Skin epidermis (tissue), 12 donors: ENCODE measurements around the gene GLRX3.
"Not testable (repeated sequence)": the region's sequence is repeated elsewhere in the genome, so short reads cannot be mapped to it uniquely, and the experiment has no call there.

Experiments used
- H3K27ac ChIP-seq, 21 experiments: fragments of 200-600 bp; sonication (generic) in 11 of 21; one replicate each; pipeline ENCODE4 v1.5.0; 2020; ENCODE audit warnings: mild to moderate bottlenecking in 3 of 21, inconsistent platforms in 2 of 21, moderate library complexity in 2 of 21
- H3K4me3 ChIP-seq, 7 experiments: fragments of 200-600 bp; sonication (generic) in 2 of 7; one replicate each; pipeline ENCODE4 v1.5.0; 2020; ENCODE audit warnings: inconsistent platforms in 2 of 7, mild to moderate bottlenecking in 2 of 7, moderate library complexity in 1 of 7

Gene GLRX3

DNA sequence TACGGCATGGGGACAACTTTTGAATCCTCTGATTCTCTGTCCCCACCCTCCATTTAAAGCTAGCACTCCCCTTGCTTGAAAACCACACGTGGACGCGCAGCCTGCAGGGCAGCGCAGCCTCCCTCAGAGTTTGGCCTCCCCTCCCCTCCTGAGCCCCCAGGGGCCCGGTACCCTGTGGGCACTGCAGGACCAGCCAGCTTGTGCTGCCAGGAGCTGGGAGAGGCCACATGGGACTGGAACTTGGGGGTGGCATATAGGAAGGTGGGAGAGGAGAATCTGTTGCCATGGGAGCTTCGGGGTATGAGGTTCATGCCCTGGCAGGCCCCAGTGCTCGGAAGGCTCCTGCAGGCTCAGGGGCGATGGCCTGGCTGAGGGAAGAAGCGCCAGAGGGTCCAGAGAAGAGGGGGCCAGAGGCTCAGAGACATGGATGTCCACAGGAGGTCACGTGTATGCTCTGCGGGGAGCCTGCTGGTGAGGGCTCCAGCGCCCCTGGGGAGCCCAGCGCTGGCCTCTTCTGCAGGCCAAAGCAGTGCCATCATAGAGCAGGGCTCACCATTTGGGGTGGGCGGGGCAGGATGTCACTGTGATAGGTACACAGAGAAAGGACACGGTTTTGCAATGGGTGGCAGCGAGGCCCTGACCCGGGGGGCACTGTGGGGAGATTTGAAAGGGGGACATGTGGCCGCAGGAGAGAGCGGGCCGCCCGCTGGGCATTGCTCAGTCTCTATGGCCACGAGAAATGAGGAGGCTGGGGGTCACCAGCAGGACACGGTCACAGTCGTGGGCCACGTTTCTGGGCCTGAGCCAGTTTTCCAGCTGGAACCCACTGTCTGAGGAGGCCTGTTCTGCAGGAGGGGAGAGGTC, 64.2 kb downstream of the GLRX3 start:
- Histone ChIP-seq H3K27ac (no peak overlapping the region), H3K4me3 (no peak overlapping the region)

GRCh38 chr10:130201043-130201380, 64.8 kb downstream of the GLRX3 start:
- H3K4me3 ChIP-seq, result no peak overlapping the region
- no peak overlapping the region for H3K27ac ChIP-seq

GRCh38 chr10:130202150-130202549, 66.0 kb downstream of the GLRX3 start:
- H3K4me3 ChIP-seq, H3K27ac ChIP-seq: not testable (repeated sequence)

DNA sequence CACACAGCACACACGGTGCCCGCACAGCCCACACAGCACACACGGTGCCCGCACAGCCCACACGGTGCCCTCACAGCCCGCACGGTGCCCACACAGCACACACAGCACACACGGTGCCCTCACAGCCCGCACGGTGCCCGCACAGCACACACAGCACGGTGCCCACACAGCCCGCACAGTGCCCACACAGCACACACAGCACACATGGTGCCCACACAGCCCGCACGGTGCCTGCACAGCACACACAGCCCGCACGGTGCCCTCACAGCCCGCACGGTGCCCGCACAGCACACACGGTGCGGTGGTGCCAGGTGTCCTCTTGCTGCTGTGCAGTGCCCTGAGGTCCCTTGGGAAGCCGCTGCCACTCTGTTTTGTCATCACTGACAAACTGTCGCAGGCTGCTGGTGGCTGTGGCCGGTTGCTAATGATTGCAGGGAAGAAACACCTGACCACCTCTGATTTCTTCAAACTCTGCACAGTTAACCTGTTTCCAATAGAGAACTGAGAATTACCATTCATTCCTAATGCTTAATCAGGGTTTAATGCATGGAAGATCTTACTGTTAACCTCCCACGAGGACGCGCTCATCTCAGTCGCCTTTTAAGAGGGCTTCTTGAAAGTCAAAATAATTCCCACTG, 66.9 kb downstream of the GLRX3 start:
- Histone ChIP-seq H3K4me3 (no peak overlapping the region), H3K27ac (no peak overlapping the region)

DNA sequence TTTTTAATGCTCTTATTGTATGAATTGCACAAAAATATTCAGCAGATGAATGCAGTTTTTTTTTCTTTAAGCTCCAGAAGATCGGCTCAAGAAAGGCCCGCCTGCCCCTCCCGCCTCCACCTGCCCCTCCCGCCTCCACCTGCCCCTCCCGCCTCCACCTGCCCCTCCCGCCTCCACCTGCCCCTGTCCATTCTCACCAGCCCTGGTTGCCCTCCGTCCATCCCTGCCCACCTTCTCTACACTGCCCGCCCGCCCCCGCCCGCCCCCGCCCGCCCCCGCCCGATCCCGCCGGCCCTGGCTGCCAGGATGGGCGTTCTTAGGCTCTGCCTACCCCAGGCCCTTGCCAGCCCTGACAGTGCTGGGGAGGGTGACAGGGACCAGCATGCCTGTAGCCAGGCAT, 67.4 kb downstream of the GLRX3 start:
- H3K4me3 ChIP-seq, result no peak overlapping the region

GRCh38 chr10:130206216-130206737, 70.1 kb downstream of the GLRX3 start:
- H3K4me3 ChIP-seq, result no peak overlapping the region

More for the DNA sequence above, 67.4 kb downstream of the GLRX3 start:
- no peak overlapping the region for H3K27ac ChIP-seq

GRCh38 chr10:130207205-130207604, 71.0 kb downstream of the GLRX3 start:
- Histone ChIP-seq H3K27ac (no peak overlapping the region), H3K4me3 (no peak overlapping the region)

More at GRCh38 chr10:130206216-130206737, 70.1 kb downstream of the GLRX3 start:
- H3K27ac ChIP-seq, result no peak overlapping the region

DNA sequence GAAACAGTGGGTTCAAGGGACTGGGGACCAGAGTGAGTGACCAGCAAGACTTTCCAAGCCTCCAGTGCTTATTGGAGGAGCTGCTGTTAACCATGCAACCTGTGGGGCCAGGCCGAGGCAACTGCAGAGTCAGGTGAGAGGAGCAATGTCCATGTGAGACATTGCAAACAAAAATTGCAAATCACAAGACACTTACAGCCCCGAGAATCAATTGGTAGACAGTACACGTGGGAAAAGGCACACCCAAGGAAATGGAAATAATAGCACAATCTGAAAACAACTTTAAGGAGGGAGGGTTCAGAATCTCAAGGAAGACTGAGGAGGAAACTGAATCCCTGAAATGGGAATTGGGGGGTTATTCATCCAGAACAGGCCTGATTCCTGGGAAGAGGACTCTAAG, 72.6 kb downstream of the GLRX3 start:
- H3K27ac ChIP-seq, result no peak overlapping the region
- no peak overlapping the region for H3K4me3 ChIP-seq

- Histone ChIP-seq H3K4me3 (no peak overlapping the region), H3K27ac (no peak overlapping the region)
These were observed 76.6 kb downstream of the GLRX3 start for GRCh38 chr10:130212746-130213145.

GRCh38 chr10:130213286-130214080, 77.3 kb downstream of the GLRX3 start:
- H3K4me3 ChIP-seq, result no peak overlapping the region
- no peak overlapping the region for H3K27ac ChIP-seq

DNA sequence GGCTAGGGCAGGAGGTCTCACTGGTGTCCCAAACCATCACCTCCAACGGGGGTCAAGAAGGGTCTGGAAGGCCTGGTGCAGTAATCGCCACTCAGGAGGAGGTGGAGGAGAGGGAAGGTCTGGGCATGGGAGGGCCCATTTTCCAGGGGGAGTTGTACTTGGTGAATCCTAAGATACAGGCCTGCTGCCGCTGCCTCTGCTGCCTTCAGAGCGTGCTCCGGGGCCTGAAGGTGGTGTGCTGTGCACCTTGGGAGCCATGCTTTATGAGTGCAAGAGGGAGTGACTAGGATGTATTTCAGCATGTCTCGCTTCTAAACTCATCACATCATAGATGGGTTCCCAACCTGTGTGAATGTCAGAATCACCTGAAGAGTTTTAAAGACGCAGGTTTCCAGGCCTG, 78.2 kb downstream of the GLRX3 start:
- H3K4me3 ChIP-seq, result no peak overlapping the region
- H3K27ac ChIP-seq, result no peak overlapping the region

GRCh38 chr10:130215151-130215930, 79.2 kb downstream of the GLRX3 start:
- no peak overlapping the region for H3K4me3 ChIP-seq
- no peak overlapping the region for H3K27ac ChIP-seq

GRCh38 chr10:130215931-130216231, 79.7 kb downstream of the GLRX3 start:
- Histone ChIP-seq H3K4me3 (no peak overlapping the region), H3K27ac (no peak overlapping the region)

DNA sequence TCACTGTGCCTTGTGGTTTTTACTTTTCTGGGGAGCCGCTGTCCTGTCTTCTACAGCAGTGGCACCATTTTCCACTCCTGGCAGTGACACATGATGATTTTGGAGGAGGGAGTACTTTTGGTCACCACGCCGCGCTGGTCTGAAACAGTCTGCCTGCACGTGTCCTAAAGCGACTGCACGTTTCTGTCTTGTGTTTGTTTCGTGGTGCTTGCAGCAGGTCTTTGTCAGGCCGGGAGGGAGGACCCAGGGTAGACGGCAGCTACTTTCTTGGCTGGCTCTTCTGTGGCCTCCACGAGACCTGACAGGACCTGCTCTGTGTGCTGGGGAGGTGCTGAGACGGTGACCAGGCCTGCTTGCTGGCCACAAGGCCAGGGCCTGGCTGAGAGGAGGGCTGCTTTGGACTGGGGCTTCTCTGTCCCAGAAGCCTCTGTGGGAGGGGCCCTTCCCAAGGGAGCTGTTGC, 82.0 kb downstream of the GLRX3 start:
- H3K27ac ChIP-seq, result no peak overlapping the region
- no peak overlapping the region for H3K4me3 ChIP-seq

GRCh38 chr10:130218936-130219335, 82.7 kb downstream of the GLRX3 start:
- H3K27ac ChIP-seq, result no peak overlapping the region
- no peak overlapping the region for H3K4me3 ChIP-seq

DNA sequence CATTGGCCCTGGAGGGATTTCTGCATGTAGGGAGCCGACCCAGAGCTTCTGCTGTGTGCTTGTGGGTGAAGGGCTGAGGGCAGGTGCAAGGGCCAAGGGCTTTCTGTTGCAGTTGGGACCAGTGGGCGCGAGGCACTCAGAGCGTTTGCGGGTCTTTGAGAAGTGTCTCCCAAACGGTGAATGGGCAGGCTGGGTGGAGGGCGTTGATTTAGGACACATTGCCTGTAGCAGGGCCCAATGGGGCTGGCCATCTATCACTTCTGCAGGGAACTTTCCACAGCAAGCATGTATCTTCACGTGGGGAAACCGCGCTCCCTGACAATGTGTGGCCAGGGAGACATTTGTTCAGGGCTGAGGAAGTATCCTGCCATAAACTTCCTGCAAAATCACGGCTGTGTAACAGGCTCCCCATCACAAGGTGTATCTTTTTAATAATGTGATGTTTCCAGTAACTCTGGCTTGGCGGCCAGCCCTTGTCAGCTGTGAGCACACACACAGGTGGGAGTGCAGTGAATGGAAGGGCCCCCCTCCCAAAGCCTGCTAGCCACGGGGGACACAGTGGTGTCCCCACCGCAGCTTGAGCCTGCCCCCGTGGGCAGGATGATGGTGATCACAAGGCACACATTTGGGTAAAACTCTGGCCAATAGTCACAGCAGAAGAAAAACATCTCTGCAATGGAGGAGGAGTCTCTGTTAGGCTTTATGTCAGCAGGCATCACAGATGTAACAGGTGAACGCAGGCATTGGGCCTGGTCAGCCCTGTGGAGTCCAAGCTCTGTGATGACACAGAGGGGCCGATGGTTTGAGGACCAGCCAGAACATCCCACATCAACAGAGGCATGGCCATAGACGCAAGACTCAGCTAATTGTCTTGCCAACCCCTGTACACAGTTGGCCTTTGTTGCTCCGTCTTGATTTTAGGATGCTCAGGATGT, 84.3 kb downstream of the GLRX3 start:
- Histone ChIP-seq H3K4me3 (no peak overlapping the region), H3K27ac (no peak overlapping the region)

- Histone ChIP-seq H3K4me3 (no peak overlapping the region), H3K27ac (no peak overlapping the region)
These were observed 85.5 kb downstream of the GLRX3 start for GRCh38 chr10:130221456-130222375.

- H3K4me3 ChIP-seq, result no peak overlapping the region
- no peak overlapping the region for H3K27ac ChIP-seq
These were observed 86.2 kb downstream of the GLRX3 start for GRCh38 chr10:130222381-130222780.
